Bronchial epithelial cell (primary cell): ENCODE data around the gene GPR156. TPM values are rescaled to one million over a fixed set of nuclear protein-coding genes. Genes with fewer than 3 reads are reported as not detected.

ENCODE experiments used
- DNase-seq: peaks from one replicate; pipeline ENCODE4 v3.0.0-alpha.2; 2010; ENCODE audit warnings: low read depth
- FAIRE-seq: peaks from 2 replicates; lab custom pipeline; 2011; peaks lifted over from hg19 to GRCh38; lab: Jason Lieb, UNC
- H3K27me3 ChIP-seq: 2 replicates; pipeline ENCODE4 v1.5.1; 2011; ENCODE audit warnings: low read length; ENCODE audit not compliant: control insufficient read depth, insufficient read depth
- H3K36me3 ChIP-seq: 2 replicates; pipeline ENCODE4 v1.5.1; 2011; ENCODE audit warnings: low read length; ENCODE audit not compliant: control insufficient read depth, insufficient read depth
- H3K4me3 ChIP-seq: 2 replicates; pipeline ENCODE4 v1.5.1; 2011; ENCODE audit warnings: mild to moderate bottlenecking, low read depth, low read length, control low read depth
- CTCF ChIP-seq: IDR thresholded peaks from 2 replicates; pipeline ENCODE4 v1.5.1; 2011; ENCODE audit warnings: mild to moderate bottlenecking, moderate library complexity, low read length, control low read depth, inconsistent platforms; ENCODE audit not compliant: insufficient read depth, severe bottlenecking
- total RNA-seq: library from RNA; depleted of rRNA; stranded (reverse); fragments of >200 nt; gene quantifications from 2 replicates; pipeline ENCODE4 v1.2.1, GENCODE V29; 2014

GPR156 gene
- total RNA-seq, 1 donor from 2014 or later = under 0.01 TPM

- Histone ChIP-seq H3K4me3 (no peak overlapping the region), H3K27me3 (no peaks in the 10 kb centered on the region), H3K36me3 (no peaks in the 10 kb centered on the region)
- TF ChIP-seq CTCF = no peak
- no peak for FAIRE-seq
- DNase-seq = peak; percentile 56
These were observed 113.0 kb downstream of the GPR156 start for GRCh38 chr3:120172070-120172469.

- Histone ChIP-seq H3K36me3 (no peaks in the 10 kb centered on the region), H3K27me3 (no peaks in the 10 kb centered on the region), H3K4me3 (no peak overlapping the region)
- FAIRE-seq (peak; percentile 88), DNase-seq (no peak)
- TF ChIP-seq CTCF = no peak
These were observed 113.7 kb downstream of the GPR156 start for GRCh38 chr3:120171134-120171873.

- no peak overlapping the region for H3K4me3 ChIP-seq
- H3K36me3 ChIP-seq = no peaks in the 10 kb centered on the region
- H3K27me3 ChIP-seq = no peaks in the 10 kb centered on the region
- no peak for TF ChIP-seq CTCF
- FAIRE-seq (peak; percentile 99), DNase-seq (peak; percentile 98)
These were observed 114.8 kb downstream of the GPR156 start for GRCh38 chr3:120170223-120170622.

GRCh38 chr3:120169407-120169806 is 115.6 kb downstream of the GPR156 start:
- Histone ChIP-seq H3K36me3 (no peaks in the 10 kb centered on the region), H3K27me3 (no peaks in the 10 kb centered on the region), H3K4me3 (no peak overlapping the region)
- no peak for TF ChIP-seq CTCF
- FAIRE-seq (no peak), DNase-seq (no peak)

- FAIRE-seq = peak; percentile 55
- no peak for TF ChIP-seq CTCF
- Histone ChIP-seq H3K36me3 (no peaks in the 10 kb centered on the region), H3K27me3 (no peaks in the 10 kb centered on the region), H3K4me3 (no peak overlapping the region)
- DNase-seq = no peak
These were observed 116.4 kb downstream of the GPR156 start for GRCh38 chr3:120168611-120169010.

GRCh38 chr3:120168038-120168437 is 117.0 kb downstream of the GPR156 start:
- H3K4me3 ChIP-seq = no peak overlapping the region
- DNase-seq (no peak), FAIRE-seq (no peak)
- H3K27me3 ChIP-seq = no peaks in the 10 kb centered on the region
- no peaks in the 10 kb centered on the region for H3K36me3 ChIP-seq
- TF ChIP-seq CTCF = no peak
